DMS53 treated with DMSO at 0.1 percent for 48 hours (cell line): ENCODE data around the gene APBB2.

Source experiments
- DNase-seq: peaks from one replicate; lab custom pipeline; 2025; ENCODE audit not compliant: unreplicated experiment; lab: John Stamatoyannopoulos, UW

Gene APBB2

GRCh38 chr4:41110050-41110449, 104.3 kb downstream of the APBB2 start:
- no peak for DNase-seq

- no peak for DNase-seq
These were observed 105.9 kb downstream of the APBB2 start for GRCh38 chr4:41108481-41108880.

GRCh38 chr4:41106694-41107419, 107.5 kb downstream of the APBB2 start:
- no peak for DNase-seq

GRCh38 chr4:41106081-41106480, 108.3 kb downstream of the APBB2 start:
- no peak for DNase-seq

GRCh38 chr4:41104155-41104554, 110.2 kb downstream of the APBB2 start:
- DNase-seq: no peak

- DNase-seq: no peak
These were observed 110.7 kb downstream of the APBB2 start for GRCh38 chr4:41103657-41104056.

- no peak for DNase-seq
These were observed 111.8 kb downstream of the APBB2 start for GRCh38 chr4:41102414-41103092.

- DNase-seq: no peak
These were observed 116.0 kb downstream of the APBB2 start for GRCh38 chr4:41098093-41099048.

GRCh38 chr4:41095973-41096372, 118.4 kb downstream of the APBB2 start:
- DNase-seq: no peak

GRCh38 chr4:41095192-41095872, 119.0 kb downstream of the APBB2 start:
- no peak for DNase-seq

GRCh38 chr4:41092128-41092527, 122.2 kb downstream of the APBB2 start:
- no peak for DNase-seq

- DNase-seq: no peak
These were observed 132.5 kb downstream of the APBB2 start for GRCh38 chr4:41081847-41082246.

- no peak for DNase-seq
These were observed 133.4 kb downstream of the APBB2 start for GRCh38 chr4:41080976-41081375.

GRCh38 chr4:41079881-41080560, 134.3 kb downstream of the APBB2 start:
- DNase-seq: no peak

GRCh38 chr4:41077628-41078027, 136.7 kb downstream of the APBB2 start:
- DNase-seq: no peak

GRCh38 chr4:41076481-41076880, 137.9 kb downstream of the APBB2 start:
- DNase-seq: no peak

GRCh38 chr4:41074215-41074614, 140.1 kb downstream of the APBB2 start:
- no peak for DNase-seq

- no peak for DNase-seq
These were observed 142.1 kb downstream of the APBB2 start for GRCh38 chr4:41072021-41072777.

GRCh38 chr4:41070516-41071281, 143.6 kb downstream of the APBB2 start:
- no peak for DNase-seq
